ENCODE measurements around the gene SPATA25. TPM values are rescaled to one million over a fixed set of nuclear protein-coding genes. Genes with fewer than 3 reads are reported as not detected.
A peak's percentile ranks its signal among the peaks of the same experiment; 100 is the strongest.

Gene SPATA25
- total RNA-seq, 6 experiments from 2014 or later: 0.35 to 0.74 (median 0.47) TPM

GRCh38 chr20:45873409-45874103 lies 13.9 kb downstream of the SPATA25 start:
- Mint-ChIP-seq H3K27me3 (ENCODE audit: insufficient read depth) (no peaks in the 10 kb centered on the region), H3K4me1 (ENCODE audit: low read depth) (peaks cover 8% of the 10 kb centered on the region; the same call in 1 of the 2 replicates), H3K36me3 (ENCODE audit: low read depth) (no peaks in the 10 kb centered on the region), H3K9me3 (no peaks in the 10 kb centered on the region), H3K27ac (no peak overlapping the region), H3K4me3 (no peak overlapping the region)
- no peak for TF ChIP-seq CTCF (IDR thresholded peaks at IDR 0.05)
- DNase-seq: peak; percentile 19

- Mint-ChIP-seq H3K4me1 (ENCODE audit: low read depth) (peaks cover 16% of the 10 kb centered on the region), H3K27me3 (ENCODE audit: insufficient read depth) (no peaks in the 10 kb centered on the region), H3K36me3 (ENCODE audit: low read depth) (no peaks in the 10 kb centered on the region), H3K27ac (no peak overlapping the region), H3K4me3 (no peak overlapping the region), H3K9me3 (no peaks in the 10 kb centered on the region)
- DNase-seq: no peak
- no peak for TF ChIP-seq CTCF (IDR thresholded peaks at IDR 0.05)
Observed at GRCh38 chr20:45872626-45873025, 14.8 kb downstream of the SPATA25 start.

- H3K27me3 Mint-ChIP-seq (ENCODE audit: insufficient read depth): no peaks in the 10 kb centered on the region
- H3K27ac Mint-ChIP-seq: peak overlapping the region; percentile 97
- H3K36me3 Mint-ChIP-seq (ENCODE audit: low read depth): no peaks in the 10 kb centered on the region
- no peaks in the 10 kb centered on the region for H3K9me3 Mint-ChIP-seq
- peaks cover 21% of the 10 kb centered on the region for H3K4me1 Mint-ChIP-seq (ENCODE audit: low read depth)
- peak overlapping the region; percentile 50 for H3K4me3 Mint-ChIP-seq
- no peak for TF ChIP-seq CTCF (IDR thresholded peaks at IDR 0.05)
- peak; percentile 87 for DNase-seq
Observed at GRCh38 chr20:45867819-45868176, 19.6 kb downstream of the SPATA25 start.

GRCh38 chr20:45867136-45867818 lies 20.1 kb downstream of the SPATA25 start:
- H3K4me1 Mint-ChIP-seq (ENCODE audit: low read depth): peaks cover 21% of the 10 kb centered on the region
- no peak for TF ChIP-seq CTCF (IDR thresholded peaks at IDR 0.05)
- DNase-seq: no peak
- H3K36me3 Mint-ChIP-seq (ENCODE audit: low read depth): no peaks in the 10 kb centered on the region
- H3K9me3 Mint-ChIP-seq: no peaks in the 10 kb centered on the region
- H3K27ac Mint-ChIP-seq: peak overlapping the region; percentile 97
- H3K27me3 Mint-ChIP-seq (ENCODE audit: insufficient read depth): no peaks in the 10 kb centered on the region
- H3K4me3 Mint-ChIP-seq: peak overlapping the region; percentile 50

- Mint-ChIP-seq H3K27me3 (ENCODE audit: insufficient read depth) (no peaks in the 10 kb centered on the region), H3K27ac (peak overlapping the region; percentile 97), H3K4me3 (no peak overlapping the region), H3K4me1 (ENCODE audit: low read depth) (peaks cover 21% of the 10 kb centered on the region), H3K36me3 (ENCODE audit: low read depth) (no peaks in the 10 kb centered on the region), H3K9me3 (no peaks in the 10 kb centered on the region)
- no peak for DNase-seq
- no peak for TF ChIP-seq CTCF (IDR thresholded peaks at IDR 0.05)
Observed at GRCh38 chr20:45866454-45866853, 21.0 kb downstream of the SPATA25 start.
